ENCODE results near the gene CELA3B.

DNA sequence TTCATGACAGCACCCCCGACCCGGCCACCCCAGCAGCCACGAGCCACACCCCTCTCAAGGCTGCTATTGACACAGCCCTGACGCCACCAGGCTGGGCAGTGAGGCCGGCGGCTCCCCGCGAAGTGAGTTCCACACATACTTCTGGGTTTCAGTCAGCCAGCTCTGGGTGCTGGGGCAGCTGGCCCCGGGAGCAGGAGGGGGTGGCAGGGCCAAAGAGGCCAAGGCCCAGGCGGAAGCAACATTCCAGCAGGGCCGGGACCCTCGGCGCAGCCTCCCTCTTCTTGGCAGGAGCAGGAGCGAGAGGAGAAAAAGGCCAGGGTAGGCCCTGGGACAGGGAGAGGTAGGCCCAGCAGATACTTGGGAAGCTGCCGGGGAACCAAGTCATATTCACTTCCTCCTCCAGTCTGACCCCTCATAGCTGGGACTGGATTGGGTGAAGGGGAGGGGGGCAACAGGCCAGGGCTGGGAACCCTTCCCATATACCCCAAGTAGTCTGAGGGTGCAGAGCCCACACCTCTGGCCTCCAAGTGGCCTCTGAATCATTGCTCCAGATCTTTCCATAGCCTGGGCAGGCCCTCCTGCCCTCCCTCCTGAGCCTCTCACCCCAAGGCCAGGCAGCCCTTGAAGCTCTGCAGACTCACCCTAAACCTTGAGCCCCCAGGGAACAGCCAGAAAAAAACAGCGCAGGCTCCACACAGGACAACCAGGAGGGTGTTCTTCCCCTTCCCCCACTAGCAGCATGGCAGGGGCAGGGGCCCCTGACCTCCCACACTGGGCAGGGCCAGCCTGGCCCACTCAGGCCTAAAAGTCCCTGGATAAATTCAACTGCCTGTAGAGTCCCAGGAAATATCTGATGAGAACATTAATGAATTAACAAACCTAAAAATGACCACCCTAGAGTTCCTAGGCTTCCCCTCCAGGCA, 45.4 kb upstream of the CELA3B start:
- TF ChIP-seq, protein P1, sequence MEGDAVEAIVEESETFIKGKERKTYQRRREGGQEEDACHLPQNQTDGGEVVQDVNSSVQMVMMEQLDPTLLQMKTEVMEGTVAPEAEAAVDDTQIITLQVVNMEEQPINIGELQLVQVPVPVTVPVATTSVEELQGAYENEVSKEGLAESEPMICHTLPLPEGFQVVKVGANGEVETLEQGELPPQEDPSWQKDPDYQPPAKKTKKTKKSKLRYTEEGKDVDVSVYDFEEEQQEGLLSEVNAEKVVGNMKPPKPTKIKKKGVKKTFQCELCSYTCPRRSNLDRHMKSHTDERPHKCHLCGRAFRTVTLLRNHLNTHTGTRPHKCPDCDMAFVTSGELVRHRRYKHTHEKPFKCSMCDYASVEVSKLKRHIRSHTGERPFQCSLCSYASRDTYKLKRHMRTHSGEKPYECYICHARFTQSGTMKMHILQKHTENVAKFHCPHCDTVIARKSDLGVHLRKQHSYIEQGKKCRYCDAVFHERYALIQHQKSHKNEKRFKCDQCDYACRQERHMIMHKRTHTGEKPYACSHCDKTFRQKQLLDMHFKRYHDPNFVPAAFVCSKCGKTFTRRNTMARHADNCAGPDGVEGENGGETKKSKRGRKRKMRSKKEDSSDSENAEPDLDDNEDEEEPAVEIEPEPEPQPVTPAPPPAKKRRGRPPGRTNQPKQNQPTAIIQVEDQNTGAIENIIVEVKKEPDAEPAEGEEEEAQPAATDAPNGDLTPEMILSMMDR (IDR thresholded peaks at IDR 0.05; ENCODE audit: low read length) = no peak
- TF ChIP-seq EZH2 (optimal IDR thresholded peaks at IDR 0.05; ENCODE audit: low read depth, low read length) (no peak), EZH2phosphoT487 (IDR thresholded peaks at IDR 0.05; ENCODE audit: low read length) (no peak)
